HG03066 (cell line): ENCODE results near the gene PHYHD1.
A peak's percentile ranks its signal among the peaks of the same experiment; 100 is the strongest.
"Not testable (repeated sequence)": the region's sequence is repeated elsewhere in the genome, so short reads cannot be mapped to it uniquely, and the experiment has no call there.

Source experiments
- ATAC-seq: cut with Tn5 transposase; IDR thresholded peaks from one replicate; pipeline ENCODE4 v1.9.1; 2021; ENCODE audit warnings: low read depth; ENCODE audit not compliant: unreplicated experiment

The PHYHD1 gene

GRCh38 chr9:128919402-128920089, 1.2 kb upstream of the PHYHD1 start:
- no peak for ATAC-seq

DNA sequence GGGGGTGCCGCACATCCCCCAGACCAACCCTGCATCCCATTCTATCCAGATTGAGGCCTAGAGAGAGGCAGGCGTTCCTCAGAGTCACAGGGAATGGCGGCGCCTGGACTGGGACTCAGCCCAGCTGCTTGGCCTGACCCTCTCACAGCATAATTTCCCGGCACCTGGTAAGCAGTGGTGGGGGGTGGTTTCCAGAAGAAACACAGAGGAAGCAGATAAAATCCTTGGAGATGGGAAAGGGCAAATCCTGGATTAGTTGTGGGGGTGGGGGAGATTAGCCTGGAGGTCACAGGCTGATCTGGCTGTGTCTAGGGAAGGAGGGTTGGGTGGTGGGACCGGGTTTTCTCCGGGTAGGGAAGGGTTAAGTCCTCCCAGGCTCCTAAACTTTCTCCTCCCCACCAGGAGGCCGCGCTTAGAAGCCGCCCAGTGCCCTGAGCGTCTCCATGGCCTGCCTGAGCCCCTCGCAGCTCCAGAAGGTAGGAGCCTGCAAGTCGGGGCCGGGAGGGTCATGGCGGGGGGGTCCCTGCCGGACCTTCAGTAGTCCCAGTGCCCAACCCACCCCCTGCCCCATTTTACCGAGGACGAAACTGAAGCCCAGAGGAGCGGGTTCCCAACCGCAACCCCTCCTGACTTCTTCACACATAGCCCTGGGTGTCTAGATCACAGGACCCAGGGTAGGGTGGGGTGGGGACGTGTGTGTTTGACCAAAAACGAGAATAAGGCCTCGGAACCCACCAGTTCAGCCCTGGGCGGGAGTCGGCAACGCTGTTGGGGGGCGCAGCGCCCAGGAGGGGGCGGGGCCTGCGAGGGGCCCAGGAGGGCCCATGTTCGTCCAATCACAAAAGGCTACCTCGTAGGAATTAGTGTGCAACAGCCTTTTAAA, 1.3 kb downstream of the PHYHD1 start:
- ATAC-seq: no peak

- ATAC-seq: no peak
These were observed 2.7 kb downstream of the PHYHD1 start for GRCh38 chr9:128923493-128923883.

- no peak for ATAC-seq
These were observed 7.1 kb downstream of the PHYHD1 start for GRCh38 chr9:128927731-128928411.

GRCh38 chr9:128928624-128929023, 7.8 kb downstream of the PHYHD1 start:
- ATAC-seq: no peak

- no peak for ATAC-seq
These were observed 8.8 kb downstream of the PHYHD1 start for GRCh38 chr9:128929560-128929959.

GRCh38 chr9:128933731-128934130, 12.9 kb downstream of the PHYHD1 start:
- no peak for ATAC-seq

GRCh38 chr9:128936171-128936865, 15.5 kb downstream of the PHYHD1 start:
- no peak for ATAC-seq

DNA sequence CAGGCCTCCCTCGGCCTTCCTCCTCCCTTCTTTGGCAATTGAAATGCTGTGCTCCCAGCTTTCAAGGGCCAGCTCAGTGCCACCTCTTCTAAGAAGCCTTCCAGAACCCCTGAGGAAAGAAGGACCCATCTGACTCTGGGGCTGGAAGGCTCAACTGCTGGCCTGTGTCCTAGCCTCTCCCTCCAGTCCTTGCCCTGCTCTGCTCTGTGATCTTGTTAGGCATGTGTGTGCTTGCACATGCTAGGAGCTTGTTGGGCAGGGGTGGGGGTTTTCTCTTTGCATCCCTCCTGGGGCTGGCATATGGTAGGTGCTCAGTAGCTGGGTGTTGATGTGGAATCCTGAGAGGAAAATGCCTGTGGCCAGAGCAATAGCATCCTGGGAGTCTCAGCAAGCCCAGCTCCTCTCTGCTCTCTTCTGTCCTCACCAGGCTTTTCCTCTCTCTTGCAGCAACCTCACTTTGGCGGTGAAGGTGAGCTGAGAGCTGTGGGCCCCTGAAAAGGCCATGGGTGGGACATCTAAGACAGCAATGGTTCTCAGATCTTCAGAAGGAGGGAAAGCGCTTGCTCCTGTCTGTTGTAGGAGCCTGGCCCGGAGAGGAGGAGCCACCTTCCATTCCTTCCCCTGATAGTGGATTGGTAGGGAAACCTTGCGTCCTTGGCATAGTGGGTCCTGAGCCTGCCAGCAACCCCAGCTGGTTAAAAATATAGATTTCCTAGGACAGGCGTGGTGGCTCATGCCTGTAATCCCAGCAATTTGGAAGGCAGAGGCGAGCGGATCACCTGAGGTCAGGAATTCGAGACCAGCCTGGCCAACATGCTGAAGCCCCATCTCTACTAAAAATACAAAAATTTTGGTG, 16.8 kb downstream of the PHYHD1 start:
- no peak for ATAC-seq

GRCh38 chr9:128940271-128940921, 19.6 kb downstream of the PHYHD1 start:
- ATAC-seq: no peak

- ATAC-seq: no peak
These were observed 20.4 kb downstream of the PHYHD1 start for GRCh38 chr9:128940946-128941755.

- no peak for ATAC-seq
These were observed 23.2 kb downstream of the PHYHD1 start for GRCh38 chr9:128943832-128944620.

DNA sequence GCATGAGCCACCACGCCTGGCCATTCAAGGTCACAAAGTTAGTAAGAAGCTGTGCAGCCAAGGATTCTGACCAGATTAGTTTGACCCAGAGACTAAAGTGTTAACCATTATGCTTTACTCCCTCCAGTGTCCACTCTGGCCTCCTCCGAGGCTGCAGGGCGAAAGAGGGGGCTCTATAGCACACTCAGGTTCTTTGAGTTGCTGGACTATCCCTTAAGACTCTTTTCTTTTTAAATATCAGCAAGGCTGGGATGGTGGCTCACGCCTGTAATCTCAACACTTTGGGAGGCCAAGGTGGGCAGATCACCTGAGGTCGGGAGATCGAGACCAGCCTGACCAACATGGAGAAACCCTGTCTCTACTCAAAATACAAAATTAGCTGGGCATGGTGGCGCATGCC, 24.2 kb downstream of the PHYHD1 start:
- ATAC-seq: not testable (repeated sequence)

- no peak for ATAC-seq
These were observed 25.2 kb downstream of the PHYHD1 start for GRCh38 chr9:128945798-128946501.

GRCh38 chr9:128946571-128947276, 25.9 kb downstream of the PHYHD1 start:
- peak; percentile 5 for ATAC-seq

GRCh38 chr9:128947277-128947526, 26.4 kb downstream of the PHYHD1 start:
- peak; percentile 17 for ATAC-seq
